PC-3 (cell line): Measurements from ENCODE around the gene P2RY2.

Source experiments
- CTCF ChIP-seq: fragments of 300-600 bp; sonication (generic); conservative IDR thresholded peaks from 2 replicates; pipeline ENCODE4 v1.5.1; 2017; ENCODE audit warnings: antibody characterized with exemption, low read depth, mild to moderate bottlenecking, low read length
- EZH2 ChIP-seq: fragments of 300-600 bp; sonication (generic); IDR thresholded peaks from one replicate; pipeline ENCODE4 v1.6.1; 2017; ENCODE audit warnings: antibody characterized with exemption, mild to moderate bottlenecking, low read length; ENCODE audit not compliant: unreplicated experiment
- EZH2phosphoT487 ChIP-seq: fragments of 300-600 bp; sonication (generic); IDR thresholded peaks from 2 replicates; pipeline ENCODE4 v1.6.1; 2018; ENCODE audit warnings: mild to moderate bottlenecking, antibody characterized with exemption, low read length, borderline replicate concordance

- TF ChIP-seq EZH2, result no peak
- no peak for TF ChIP-seq CTCF
- no peak for TF ChIP-seq EZH2phosphoT487
Observed at GRCh38 chr11:73178681-73179080, 39.4 kb upstream of the P2RY2 start.
